A549 (cell line): ENCODE results near the gene UPB1. TPM values are rescaled to one million over a fixed set of nuclear protein-coding genes. Genes with fewer than 3 reads are reported as not detected.

Source experiments
- ATAC-seq, 2 experiments: fragments of 200-7000 bp in 1 of 2; fragments of >200 bp in 1 of 2; cut with Nextera tagmentation in 1 of 2; cut with Tn5 transposase in 1 of 2; 3 replicates each; pipeline versions ENCODE4 v1.8.0 to v1.9.1; 2018 to 2020; ENCODE audit warnings: mild to moderate bottlenecking in 1 of 2, moderate library complexity in 1 of 2
- CTCF ChIA-PET: fragments of 300-600 bp; sonication (Branson Sonifier 250); formaldehyde crosslinking; extraction: SDS; loops from one replicate; lab custom pipeline; 2021; ENCODE audit warnings: antibody characterized with exemption, inconsistent platforms; lab: Yijun Ruan, JAX
- POLR2A ChIA-PET: fragments of 350-600 bp; formaldehyde crosslinking; extraction: SDS; loops from one replicate; lab custom pipeline; 2021; ENCODE audit warnings: antibody characterized with exemption, inconsistent platforms; lab: Yijun Ruan, JAX
- DNase-seq, 2 experiments: peaks; one replicate each; pipeline versions ENCODE4 v3.0.0 to v3.0.0-alpha.2; 2011 to 2016; ENCODE audit warnings: low read depth in 1 of 2, low spot score in 1 of 2
- FAIRE-seq: peaks from 2 replicates; lab custom pipeline; 2011; peaks lifted over from hg19 to GRCh38; lab: Jason Lieb, UNC
- H3K27ac ChIP-seq, 2 experiments: fragments of >200 bp; sonication (Bioruptor Twin); formaldehyde crosslinking; 3 replicates each; pipeline ENCODE4 v1.5.1; 2016 to 2017
- H3K4me1 ChIP-seq: fragments of >200 bp; sonication (Bioruptor Twin); formaldehyde crosslinking; 3 replicates; pipeline ENCODE4 v1.6.1; 2016
- H3K4me2 ChIP-seq: fragments of >200 bp; sonication (Bioruptor Twin); formaldehyde crosslinking; 3 replicates; pipeline ENCODE4 v1.6.1; 2016
- H3K4me3 ChIP-seq: fragments of >200 bp; sonication (Bioruptor Twin); formaldehyde crosslinking; 3 replicates; pipeline ENCODE4 v1.5.1; 2016
- H3K9me3 ChIP-seq: fragments of >200 bp; sonication (Bioruptor Twin); formaldehyde crosslinking; 3 replicates; pipeline ENCODE4 v1.6.1; 2016
- CEBPB ChIP-seq, 2 experiments: fragments of >200 bp in 1 of 2; sonication (Bioruptor Twin) in 1 of 2; formaldehyde crosslinking in 1 of 2; IDR thresholded peaks; 2 replicates each; pipeline ENCODE4 v1.6.1; 2012 to 2016
- EP300 ChIP-seq, 2 experiments: fragments of >200 bp; sonication (Bioruptor Twin); formaldehyde crosslinking; IDR thresholded peaks; 2 replicates in 1 of 2; 3 replicates in 1 of 2; pipeline ENCODE4 v1.6.1; 2016 to 2017
- FOXS1 ChIP-seq: fragments of 250-450 bp; sonication (Bioruptor Pico); IDR thresholded peaks from 2 replicates; pipeline ENCODE4 v1.5.0; 2020; ENCODE audit warnings: mild to moderate bottlenecking, moderate library complexity
- HDAC2 ChIP-seq: fragments of 200-600 bp; sonication (generic); IDR thresholded peaks from 2 replicates; pipeline ENCODE4 v1.6.1; 2016
- HEYL ChIP-seq: fragments of 250-450 bp; sonication (Bioruptor Pico); IDR thresholded peaks from 2 replicates; pipeline ENCODE4 v1.8.0; 2021; ENCODE audit warnings: mild to moderate bottlenecking, moderate library complexity
- HOXA7 ChIP-seq: fragments of 250-450 bp; sonication (Bioruptor Pico); IDR thresholded peaks from 2 replicates; pipeline ENCODE4 v1.5.0; 2020; ENCODE audit warnings: mild to moderate bottlenecking, moderate library complexity
- KDM1A ChIP-seq: fragments of 200-600 bp; sonication (generic); IDR thresholded peaks from 2 replicates; pipeline ENCODE4 v1.6.1; 2016; ENCODE audit warnings: low read depth, mild to moderate bottlenecking
- KDM5A ChIP-seq: fragments of 200-600 bp; sonication (generic); IDR thresholded peaks from 2 replicates; pipeline ENCODE4 v1.6.1; 2016; ENCODE audit warnings: antibody characterized with exemption, mild to moderate bottlenecking
- MYC ChIP-seq: IDR thresholded peaks from 2 replicates; pipeline ENCODE4 v1.6.1; 2012; ENCODE audit warnings: mild to moderate bottlenecking, inconsistent platforms, low read length, improper control_type of control experiment, borderline replicate concordance
- NPAS2 ChIP-seq: fragments of 250-450 bp; sonication (Bioruptor Pico); IDR thresholded peaks from 2 replicates; pipeline ENCODE4 v1.8.0; 2022; ENCODE audit warnings: mild to moderate bottlenecking, moderate library complexity, borderline replicate concordance
- NR3C1 ChIP-seq: fragments of >200 bp; sonication (Bioruptor Twin); formaldehyde crosslinking; IDR thresholded peaks from 3 replicates; pipeline ENCODE4 v1.6.1; 2017
- PHF8 ChIP-seq: fragments of 200-600 bp; sonication (generic); IDR thresholded peaks from 2 replicates; pipeline ENCODE4 v1.6.1; 2016; ENCODE audit warnings: low read depth, mild to moderate bottlenecking, antibody characterized with exemption, moderate library complexity, borderline replicate concordance
- POLR2AphosphoS2 ChIP-seq: conservative IDR thresholded peaks from 2 replicates; pipeline ENCODE4 v1.6.1; 2012; ENCODE audit warnings: low read length, improper control_type of control experiment, inconsistent platforms
- RAD21 ChIP-seq, 2 experiments: fragments of >200 bp in 1 of 2; sonication (Bioruptor Twin) in 1 of 2; formaldehyde crosslinking in 1 of 2; IDR thresholded peaks in 1 of 2; conservative IDR thresholded peaks in 1 of 2; 2 replicates in 1 of 2; 3 replicates in 1 of 2; pipeline ENCODE4 v1.6.1; 2012 to 2018; ENCODE audit warnings: inconsistent platforms in 1 of 2
- RARB ChIP-seq: fragments of 250-450 bp; sonication (Bioruptor Pico); IDR thresholded peaks from 2 replicates; pipeline ENCODE4 v1.8.0; 2021; ENCODE audit warnings: mild to moderate bottlenecking, moderate library complexity
- RCOR1 ChIP-seq: fragments of 150-350 bp; IDR thresholded peaks from 2 replicates; pipeline ENCODE4 v1.6.1; 2014; ENCODE audit warnings: antibody characterized with exemption, low read length, low read depth
- TFCP2L1 ChIP-seq: fragments of 250-450 bp; sonication (Bioruptor Pico); IDR thresholded peaks from 2 replicates; pipeline ENCODE4 v1.5.0; 2021; ENCODE audit warnings: mild to moderate bottlenecking
- TP53 ChIP-seq: fragments of 250-450 bp; sonication (Bioruptor Pico); IDR thresholded peaks from 2 replicates; pipeline ENCODE4 v1.5.0; 2021; ENCODE audit warnings: mild to moderate bottlenecking, moderate library complexity
- ZFP36 ChIP-seq: fragments of 450-650 bp; IDR thresholded peaks from 2 replicates; pipeline ENCODE4 v1.6.1; 2014; ENCODE audit warnings: borderline replicate concordance; ENCODE audit not compliant: partially characterized antibody
- ZNF302 ChIP-seq: fragments of 250-450 bp; sonication (Bioruptor Pico); IDR thresholded peaks from 2 replicates; pipeline ENCODE4 v1.9.0; 2021; ENCODE audit warnings: inconsistent platforms, mild to moderate bottlenecking, moderate library complexity
- WGBS: methylation state at CpG from one replicate; pipeline ENCODE4 v1.1.6; 2017; ENCODE audit errors: missing lambda C conversion rate; 5-methylcytosine and 5-hydroxymethylcytosine counted together
- polyA plus RNA-seq, 4 experiments: library from polyadenylated mRNA; depleted of rRNA in 3 of 4; stranded (reverse); fragments of >200 nt; fragmentation: RNase III in 1 of 4; extraction: RNeasy Plus Mini Kit Qiagen cat#74134 plus additional on column Dnase treatment in 1 of 4; gene quantifications; 2 replicates in 3 of 4; 3 replicates in 1 of 4; pipeline ENCODE4 v1.2.3, GENCODE V29; 2011 to 2017
- TF ChIP-seq, protein P1 (sequence below): fragments of >200 bp; sonication (Bioruptor Twin); formaldehyde crosslinking; IDR thresholded peaks from 3 replicates; pipeline ENCODE4 v1.6.1; 2016
- TF ChIP-seq, protein P2 (sequence below): fragments of 150-350 bp; IDR thresholded peaks from 2 replicates; pipeline ENCODE4 v1.6.1; 2014; ENCODE audit warnings: low read depth, mild to moderate bottlenecking, low read length
- TF ChIP-seq, protein P3 (sequence below): fragments of >200 bp; sonication (Bioruptor Twin); formaldehyde crosslinking; IDR thresholded peaks from 3 replicates; pipeline ENCODE4 v1.5.1; 2016
- TF ChIP-seq, protein P4 (sequence below): fragments of >200 bp; sonication (Bioruptor Twin); formaldehyde crosslinking; IDR thresholded peaks from 2 replicates; pipeline ENCODE4 v1.6.1; 2016

The UPB1 gene
- polyA plus RNA-seq, 2 of the 4 experiments (the other 2 are of a cell fraction): 0.04 TPM; not detected in 1

DNA sequence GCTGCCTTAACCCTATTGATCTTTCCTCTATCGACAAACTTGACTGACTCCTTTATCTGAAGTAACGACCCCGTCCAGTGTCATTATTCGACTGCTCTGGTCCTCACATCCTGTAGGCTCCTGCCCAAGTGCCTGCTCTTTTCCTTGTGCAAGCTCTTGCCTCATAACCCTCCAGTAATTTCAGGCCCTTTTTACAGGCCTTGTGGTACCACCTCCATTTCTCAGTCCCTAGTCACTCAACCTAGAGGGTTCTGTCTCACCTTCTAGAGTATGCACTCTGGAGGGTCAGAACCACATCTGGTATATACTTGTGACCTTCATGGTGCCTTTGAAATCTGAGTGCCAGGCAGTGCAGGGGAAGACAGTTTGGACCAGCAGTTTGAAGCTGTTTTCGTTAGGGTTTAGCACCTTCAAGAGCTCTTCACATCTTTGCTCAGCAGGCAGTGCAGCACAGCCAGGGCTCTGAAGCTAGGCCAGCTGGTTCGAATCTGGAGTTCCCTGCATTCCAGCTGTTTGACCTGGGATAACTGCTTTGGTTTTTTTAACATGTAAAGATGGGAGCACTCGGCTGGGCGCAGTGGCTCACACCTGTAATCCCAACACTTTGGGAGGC, 71.9 kb downstream of the UPB1 start:
- DNase-seq (no peak), FAIRE-seq (no peak), ATAC-seq (no peak)
- Histone ChIP-seq H3K4me2 (no peak overlapping the region), H3K4me3 (no peak overlapping the region), H3K27ac (no peak overlapping the region), H3K4me1 (no peaks in the 10 kb centered on the region), H3K9me3 (no peaks in the 10 kb centered on the region)
- no peak for TF ChIP-seq MYC
- TF ChIP-seq, protein P1, sequence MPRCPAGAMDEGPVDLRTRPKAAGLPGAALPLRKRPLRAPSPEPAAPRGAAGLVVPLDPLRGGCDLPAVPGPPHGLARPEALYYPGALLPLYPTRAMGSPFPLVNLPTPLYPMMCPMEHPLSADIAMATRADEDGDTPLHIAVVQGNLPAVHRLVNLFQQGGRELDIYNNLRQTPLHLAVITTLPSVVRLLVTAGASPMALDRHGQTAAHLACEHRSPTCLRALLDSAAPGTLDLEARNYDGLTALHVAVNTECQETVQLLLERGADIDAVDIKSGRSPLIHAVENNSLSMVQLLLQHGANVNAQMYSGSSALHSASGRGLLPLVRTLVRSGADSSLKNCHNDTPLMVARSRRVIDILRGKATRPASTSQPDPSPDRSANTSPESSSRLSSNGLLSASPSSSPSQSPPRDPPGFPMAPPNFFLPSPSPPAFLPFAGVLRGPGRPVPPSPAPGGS: no peak
- no peak for TF ChIP-seq KDM1A
- no peak for TF ChIP-seq CEBPB (IDR thresholded peaks at IDR 0.05)
- TF ChIP-seq NPAS2 (CRISPR knock-in tag): no peak
- TF ChIP-seq TP53 (CRISPR knock-in tag): no peak
- no peak for TF ChIP-seq PHF8
- no peak for TF ChIP-seq HOXA7
- no peak for TF ChIP-seq RCOR1
- TF ChIP-seq, protein P2, sequence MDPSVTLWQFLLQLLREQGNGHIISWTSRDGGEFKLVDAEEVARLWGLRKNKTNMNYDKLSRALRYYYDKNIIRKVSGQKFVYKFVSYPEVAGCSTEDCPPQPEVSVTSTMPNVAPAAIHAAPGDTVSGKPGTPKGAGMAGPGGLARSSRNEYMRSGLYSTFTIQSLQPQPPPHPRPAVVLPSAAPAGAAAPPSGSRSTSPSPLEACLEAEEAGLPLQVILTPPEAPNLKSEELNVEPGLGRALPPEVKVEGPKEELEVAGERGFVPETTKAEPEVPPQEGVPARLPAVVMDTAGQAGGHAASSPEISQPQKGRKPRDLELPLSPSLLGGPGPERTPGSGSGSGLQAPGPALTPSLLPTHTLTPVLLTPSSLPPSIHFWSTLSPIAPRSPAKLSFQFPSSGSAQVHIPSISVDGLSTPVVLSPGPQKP: no peak
- TF ChIP-seq EP300 (IDR thresholded peaks at IDR 0.05): no peak
- no peak for TF ChIP-seq RAD21 (conservative IDR thresholded peaks at IDR 0.05 in 1 of 2, IDR thresholded peaks at IDR 0.05 in 1 of 2)
- TF ChIP-seq, protein P3, sequence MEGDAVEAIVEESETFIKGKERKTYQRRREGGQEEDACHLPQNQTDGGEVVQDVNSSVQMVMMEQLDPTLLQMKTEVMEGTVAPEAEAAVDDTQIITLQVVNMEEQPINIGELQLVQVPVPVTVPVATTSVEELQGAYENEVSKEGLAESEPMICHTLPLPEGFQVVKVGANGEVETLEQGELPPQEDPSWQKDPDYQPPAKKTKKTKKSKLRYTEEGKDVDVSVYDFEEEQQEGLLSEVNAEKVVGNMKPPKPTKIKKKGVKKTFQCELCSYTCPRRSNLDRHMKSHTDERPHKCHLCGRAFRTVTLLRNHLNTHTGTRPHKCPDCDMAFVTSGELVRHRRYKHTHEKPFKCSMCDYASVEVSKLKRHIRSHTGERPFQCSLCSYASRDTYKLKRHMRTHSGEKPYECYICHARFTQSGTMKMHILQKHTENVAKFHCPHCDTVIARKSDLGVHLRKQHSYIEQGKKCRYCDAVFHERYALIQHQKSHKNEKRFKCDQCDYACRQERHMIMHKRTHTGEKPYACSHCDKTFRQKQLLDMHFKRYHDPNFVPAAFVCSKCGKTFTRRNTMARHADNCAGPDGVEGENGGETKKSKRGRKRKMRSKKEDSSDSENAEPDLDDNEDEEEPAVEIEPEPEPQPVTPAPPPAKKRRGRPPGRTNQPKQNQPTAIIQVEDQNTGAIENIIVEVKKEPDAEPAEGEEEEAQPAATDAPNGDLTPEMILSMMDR: no peak
- no peak for TF ChIP-seq ZFP36
- ChIA-PET CTCF (interaction anchor here (1.7 kb wide), 1 partner anchor 10 kb away, joined by 6 read pairs; no protein-coding TSS in a partner anchor), POLR2A (no interaction called here)
- 88% methylated on average over 8 of the region's 8 CpGs for WGBS

DNA sequence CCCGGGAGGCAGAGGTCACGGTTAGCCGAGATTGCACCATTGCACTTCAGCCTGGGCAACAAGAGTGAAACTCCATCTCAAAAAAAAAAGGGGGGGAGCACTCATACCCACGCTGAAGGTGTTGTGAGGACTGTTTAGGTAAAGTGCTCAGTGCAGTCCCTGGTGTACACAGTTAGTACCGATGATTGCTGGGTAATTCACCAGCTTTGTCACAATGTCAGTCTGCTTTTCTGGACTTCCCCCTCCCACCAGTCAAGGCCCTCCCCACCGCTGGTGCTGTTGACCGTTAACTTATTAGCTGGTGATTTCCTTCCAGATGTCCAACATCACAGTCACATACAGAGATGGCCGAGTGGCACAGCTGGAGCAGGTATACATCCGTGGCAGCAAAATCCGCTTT, 72.5 kb downstream of the UPB1 start:
- ChIA-PET POLR2A (no interaction called here), CTCF (interaction anchor here (1.7 kb wide), 1 partner anchor 10 kb away, joined by 6 read pairs; no protein-coding TSS in a partner anchor)
- Histone ChIP-seq H3K4me2 (no peak overlapping the region), H3K27ac (no peak overlapping the region), H3K4me3 (no peak overlapping the region), H3K4me1 (no peaks in the 10 kb centered on the region), H3K9me3 (no peaks in the 10 kb centered on the region)
- DNase-seq (no peak), ATAC-seq (no peak), FAIRE-seq (no peak)
- TF ChIP-seq HDAC2 (no peak), ZNF302 (CRISPR knock-in tag) (no peak), KDM5A (no peak), HEYL (CRISPR knock-in tag) (no peak), PHF8 (no peak), RARB (CRISPR knock-in tag) (no peak), POLR2AphosphoS2 (no peak), RAD21 (conservative IDR thresholded peaks at IDR 0.05 in 1 of 2, IDR thresholded peaks at IDR 0.05 in 1 of 2) (no peak), NR3C1 (no peak), TFCP2L1 (CRISPR knock-in tag) (no peak), FOXS1 (no peak)
- TF ChIP-seq, protein P1: no peak
- TF ChIP-seq, protein P4, sequence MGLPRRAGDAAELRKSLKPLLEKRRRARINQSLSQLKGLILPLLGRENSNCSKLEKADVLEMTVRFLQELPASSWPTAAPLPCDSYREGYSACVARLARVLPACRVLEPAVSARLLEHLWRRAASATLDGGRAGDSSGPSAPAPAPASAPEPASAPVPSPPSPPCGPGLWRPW: no peak
- WGBS: 88% methylated on average over 10 of the region's 10 CpGs
